Aorta (tissue), 5 donors: Measurements from ENCODE around the gene GRB10. TPM values are rescaled to one million over a fixed set of nuclear protein-coding genes. Genes with fewer than 3 reads are reported as not detected.

Source experiments
- ATAC-seq: fragments of 200-7000 bp; cut with Tn5 transposase; one replicate; pipeline ENCODE4 v1.9.1; 2022; ENCODE audit warnings: moderate library complexity; ENCODE audit not compliant: low FRiP score
- DNase-seq, 2 donors: peaks; one replicate each; pipeline ENCODE4 v3.0.0-alpha.2; 2020
- H3K27ac ChIP-seq, 2 donors: one replicate each; pipeline ENCODE4 v1.5.1; 2013; ENCODE audit warnings: low read length in 2 of 2, mild to moderate bottlenecking in 2 of 2, moderate library complexity in 2 of 2, control low read depth in 1 of 2, inconsistent platforms in 1 of 2, low read depth in 1 of 2
- H3K27me3 ChIP-seq, 2 donors: one replicate each; pipeline ENCODE4 v1.6.1; 2013; ENCODE audit warnings: control low read depth in 1 of 2, low read length in 1 of 2, mild to moderate bottlenecking in 1 of 2, moderate library complexity in 1 of 2; ENCODE audit not compliant: insufficient read depth in 2 of 2, control insufficient read depth in 1 of 2
- H3K36me3 ChIP-seq, 2 donors: one replicate each; pipeline ENCODE4 v1.6.1; 2013; ENCODE audit warnings: control low read depth in 1 of 2, low read length in 1 of 2, mild to moderate bottlenecking in 1 of 2; ENCODE audit not compliant: insufficient read depth in 2 of 2, control insufficient read depth in 1 of 2
- H3K4me1 ChIP-seq, 2 donors: one replicate each; pipeline ENCODE4 v1.6.1; 2013; ENCODE audit warnings: low read length in 2 of 2, control low read depth in 1 of 2, mild to moderate bottlenecking in 1 of 2, moderate library complexity in 1 of 2; ENCODE audit not compliant: insufficient read depth in 2 of 2, control insufficient read depth in 1 of 2
- H3K4me3 ChIP-seq, 2 donors: one replicate each; pipeline ENCODE4 v1.5.1; 2013; ENCODE audit warnings: low read length in 2 of 2, control low read depth in 1 of 2, mild to moderate bottlenecking in 1 of 2
- H3K9me3 ChIP-seq: one replicate; pipeline ENCODE4 v1.6.1; 2013; ENCODE audit warnings: mild to moderate bottlenecking, low read length; ENCODE audit not compliant: control insufficient read depth
- WGBS, 2 donors: extraction: QIAGEN DNeasy Blood & Tissue Kit; methylation state at CpG; one replicate each; pipeline ENCODE4 v1.1.7; 2013; 5-methylcytosine and 5-hydroxymethylcytosine counted together
- intact Hi-C, 2 donors: fragments of 100-400 bp; cut with DNase I; formaldehyde crosslinking; loops; one replicate each; pipeline versions ENCODE4 v1.14.2 to v1.15.0; 2022
- polyA plus RNA-seq, 2 donors: library from polyadenylated mRNA; stranded (reverse); fragments of 200-250 nt; gene quantifications; one replicate each; pipeline ENCODE4 v1.2.3, GENCODE V29; 2013
- total RNA-seq, 2 donors: library from RNA; stranded (reverse); fragmentation: NEBNext Ultra II Directional; extraction: Animal tissue kit (Norgen Biotek cat#: 25700); gene quantifications; one replicate each; pipeline ENCODE4 v1.2.1, GENCODE V29; 2021
- donor health status: healthy with polysubstance abuse.
- donor health status: Bipolar disorder and iron deficiency.
- donor health status: DM: no; HTN: no; CAD: no.
- donor health status: DM: no; HTN: no; CAD: no.
- donor health status: DM: yes; HTN: yes; CAD: no.

Gene GRB10
- total and polyA plus RNA-seq, 4 donors, result 11.8 to 108 (median 63.8) TPM

- ATAC-seq (no peak), DNase-seq (no peak)
- Histone ChIP-seq H3K27ac (peak overlapping the region in 1 of 2 donors; percentile 64), H3K27me3 (no peaks in the 10 kb centered on the region), H3K4me1 (peaks cover 2 to 3% of the 10 kb centered on the region in 2 donors), H3K36me3 (no peaks in the 10 kb centered on the region), H3K9me3 (no peaks in the 10 kb centered on the region), H3K4me3 (no peak overlapping the region)
- intact Hi-C loops, result loop anchor here in 1 of 2 donors (5.0 to 10.0 kb wide), 2 partner anchors 35 to 163 kb away; partner anchors contain the start of gene GRB10
- 23 to 32% methylated on average over 11 of the region's 11 CpGs for WGBS, 2 donors
Measured at GRCh38 chr7:50621973-50622490, 160.7 kb downstream of the GRB10 start.

GRCh38 chr7:50621206-50621605, 161.5 kb downstream of the GRB10 start:
- Histone ChIP-seq H3K36me3 (no peaks in the 10 kb centered on the region), H3K9me3 (no peaks in the 10 kb centered on the region), H3K4me3 (no peak overlapping the region), H3K27me3 (no peaks in the 10 kb centered on the region), H3K27ac (peak overlapping the region in 1 of 2 donors; percentile 18), H3K4me1 (peaks cover 2 to 3% of the 10 kb centered on the region in 2 donors)
- 17 to 28% methylated on average over 8 of the region's 8 CpGs for WGBS, 2 donors
- intact Hi-C loops, result loop anchor here in 1 of 2 donors (5.0 to 10.0 kb wide), 2 partner anchors 36 to 164 kb away; partner anchors contain the start of gene GRB10
- DNase-seq, result no peak
- ATAC-seq, result peak; percentile 33

DNA sequence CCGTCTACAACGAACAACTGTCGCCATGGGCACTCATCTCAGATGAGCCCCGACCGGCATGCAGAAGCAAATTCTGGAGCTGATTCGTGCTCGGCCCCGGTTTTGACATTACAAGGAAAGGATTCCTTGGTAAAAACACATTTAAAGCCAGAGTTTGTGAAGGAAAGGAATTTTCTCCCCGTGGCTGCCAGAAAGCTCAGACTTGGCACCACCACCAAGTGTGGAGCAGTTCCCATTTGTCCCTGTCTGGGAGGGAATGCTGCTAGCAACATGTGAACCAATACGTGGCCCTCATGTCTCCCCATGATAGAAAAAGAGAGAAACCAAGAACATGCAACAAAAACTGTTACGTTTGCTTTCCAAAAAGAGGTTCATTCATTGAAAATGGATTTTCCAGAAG, 162.3 kb downstream of the GRB10 start:
- no peaks in the 10 kb centered on the region for H3K9me3 ChIP-seq
- DNase-seq (peak in 1 of 2 donors; percentile 69), ATAC-seq (peak; percentile 47)
- no peaks in the 10 kb centered on the region for H3K36me3 ChIP-seq
- H3K27me3 ChIP-seq, result no peaks in the 10 kb centered on the region
- H3K4me1 ChIP-seq, result peaks cover 2 to 3% of the 10 kb centered on the region in 2 donors
- WGBS, 2 donors, result 7 to 8% methylated on average over 11 of the region's 11 CpGs
- no peak overlapping the region for H3K4me3 ChIP-seq
- H3K27ac ChIP-seq, result peak overlapping the region in 1 of 2 donors; percentile 41
- intact Hi-C loops, result loop anchor here in 1 of 2 donors (5.0 to 10.0 kb wide), 2 partner anchors 37 to 164 kb away; partner anchors contain the start of gene GRB10

DNA sequence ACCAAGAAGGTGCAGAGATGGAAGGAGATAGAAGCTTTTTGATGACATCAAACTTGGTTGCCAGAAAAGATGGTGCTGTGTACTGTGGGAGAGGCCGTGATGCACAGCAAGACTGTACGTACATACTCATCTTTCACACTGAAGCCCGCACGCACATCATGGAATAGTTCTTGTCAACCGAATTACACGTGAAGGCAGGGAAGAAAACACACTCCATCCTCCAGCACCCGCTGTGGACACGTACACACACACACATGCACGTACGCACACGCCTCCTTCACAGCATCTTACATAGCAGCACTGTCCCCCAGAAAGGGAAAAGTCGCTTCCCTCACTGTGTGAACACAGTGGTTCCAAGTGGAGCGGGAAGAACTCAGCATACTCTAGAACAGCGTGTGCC, 163.0 kb downstream of the GRB10 start:
- WGBS, 2 donors, result 89 to 91% methylated on average over 14 of the region's 14 CpGs
- ATAC-seq, result no peak
- Histone ChIP-seq H3K9me3 (no peaks in the 10 kb centered on the region), H3K4me1 (peaks cover 2 to 3% of the 10 kb centered on the region in 2 donors), H3K27ac (peak overlapping the region in 1 of 2 donors; percentile 69), H3K27me3 (no peaks in the 10 kb centered on the region), H3K4me3 (no peak overlapping the region), H3K36me3 (no peaks in the 10 kb centered on the region)
- intact Hi-C loops, result loop anchor here (5.0 to 10.0 kb wide), 3 partner anchors 38 to 165 kb away; partner anchors contain the start of gene GRB10 (in 1 of the 2)
- DNase-seq, result no peak

GRCh38 chr7:50618281-50618680, 164.4 kb downstream of the GRB10 start:
- DNase-seq (no peak), ATAC-seq (no peak)
- WGBS, 2 donors, result 95 to 96% methylated on average over 5 of the region's 5 CpGs
- no peaks in the 10 kb centered on the region for H3K9me3 ChIP-seq
- intact Hi-C loops, result loop anchor here in 1 of 2 donors (5.0 kb wide), 1 partner anchor 59 kb away; no protein-coding TSS in a partner anchor
- peaks cover 2 to 3% of the 10 kb centered on the region in 2 donors for H3K4me1 ChIP-seq
- H3K27me3 ChIP-seq, result no peaks in the 10 kb centered on the region
- H3K27ac ChIP-seq, result no peak overlapping the region
- H3K36me3 ChIP-seq, result peaks cover 0 to 3% of the 10 kb centered on the region in 2 donors
- no peak overlapping the region for H3K4me3 ChIP-seq

DNA sequence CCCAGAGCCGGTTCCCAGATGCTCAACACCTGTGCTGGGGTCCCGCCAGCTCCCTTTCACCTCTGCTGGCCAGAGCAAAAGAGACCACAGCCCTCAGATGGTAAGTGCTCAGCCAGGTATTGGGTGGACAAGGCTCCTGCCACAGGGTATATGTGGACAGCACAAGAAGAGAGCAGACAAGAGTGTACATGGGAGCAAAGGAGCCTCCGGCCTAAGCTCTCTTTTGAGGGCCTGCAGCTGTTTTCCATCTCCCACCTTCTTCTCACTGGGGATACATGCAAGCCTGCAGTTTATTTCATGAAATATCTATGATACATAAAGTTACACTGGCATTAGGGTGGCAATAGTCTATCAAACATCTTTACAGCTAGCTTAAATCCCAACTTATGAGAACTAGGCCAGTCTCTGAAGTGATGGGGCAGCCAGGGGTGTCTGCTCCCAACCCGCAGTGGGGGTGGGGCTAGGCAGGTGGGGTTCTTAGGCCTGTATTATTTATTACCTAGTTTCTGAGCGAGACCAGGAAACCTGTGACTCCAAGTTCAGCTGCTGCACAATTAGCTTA, 167.1 kb downstream of the GRB10 start:
- H3K36me3 ChIP-seq, result peaks cover 7 to 13% of the 10 kb centered on the region in 2 donors
- ATAC-seq, result no peak

DNA sequence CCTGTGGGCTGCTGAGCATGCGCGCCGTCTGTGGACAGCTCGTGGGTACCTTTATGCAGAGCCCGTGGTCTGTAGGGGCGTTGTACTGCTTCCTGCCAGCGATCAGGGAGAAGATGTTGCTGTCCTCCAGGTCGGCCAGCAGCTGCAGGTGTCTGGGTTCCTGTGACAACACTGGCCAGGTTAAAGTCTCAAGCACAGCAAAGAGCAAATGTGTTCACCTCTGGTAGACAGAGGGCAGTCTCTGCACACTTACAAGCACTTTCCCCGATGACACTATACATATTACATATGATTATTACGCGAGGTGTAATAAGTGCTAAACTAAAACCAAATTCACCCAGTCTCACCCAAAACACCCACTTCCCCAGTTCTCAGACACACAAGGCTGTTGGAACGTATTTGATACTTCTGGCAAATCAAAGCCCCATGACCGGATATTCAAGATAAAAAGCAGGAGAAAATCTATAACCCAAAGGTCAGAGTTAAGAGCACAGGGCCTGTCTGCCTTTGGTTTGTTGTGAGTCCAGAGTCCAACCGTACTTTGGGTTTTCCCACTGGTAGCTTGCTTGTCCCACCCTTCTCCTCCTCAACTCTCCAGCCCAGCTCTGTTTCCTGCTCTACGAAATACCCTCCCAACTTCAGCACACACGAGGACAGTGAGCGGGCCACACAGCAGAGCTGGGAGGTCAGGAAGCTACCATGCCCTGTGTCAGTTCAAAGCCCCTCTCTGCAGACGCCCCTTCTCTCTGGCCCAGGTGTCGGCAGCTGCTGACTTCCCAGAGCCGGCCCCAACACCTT, 167.8 kb downstream of the GRB10 start:
- WGBS, 2 donors, result 81 to 83% methylated on average over 20 of the region's 20 CpGs
- Histone ChIP-seq H3K36me3 (peaks cover 12 to 13% of the 10 kb centered on the region in 2 donors), H3K9me3 (no peaks in the 10 kb centered on the region), H3K4me3 (no peak overlapping the region), H3K27ac (no peak overlapping the region), H3K4me1 (peaks cover 0 to 2% of the 10 kb centered on the region in 2 donors), H3K27me3 (no peaks in the 10 kb centered on the region)
- intact Hi-C loops, result loop anchor here in 1 of 2 donors (5.0 kb wide), 1 partner anchor 62 kb away; no protein-coding TSS in a partner anchor
- ATAC-seq, result no peak
- DNase-seq, result no peak

More for the DNA sequence above, 167.1 kb downstream of the GRB10 start:
- intact Hi-C loops, result loop anchor here in 1 of 2 donors (5.0 kb wide), 1 partner anchor 62 kb away; no protein-coding TSS in a partner anchor
- H3K27ac ChIP-seq, result no peak overlapping the region
- no peak overlapping the region for H3K4me3 ChIP-seq
- H3K4me1 ChIP-seq, result peaks cover 0 to 2% of the 10 kb centered on the region in 2 donors
- 93 to 95% methylated on average over 5 of the region's 5 CpGs for WGBS, 2 donors
- no peaks in the 10 kb centered on the region for H3K9me3 ChIP-seq
- no peak for DNase-seq
- no peaks in the 10 kb centered on the region for H3K27me3 ChIP-seq

DNA sequence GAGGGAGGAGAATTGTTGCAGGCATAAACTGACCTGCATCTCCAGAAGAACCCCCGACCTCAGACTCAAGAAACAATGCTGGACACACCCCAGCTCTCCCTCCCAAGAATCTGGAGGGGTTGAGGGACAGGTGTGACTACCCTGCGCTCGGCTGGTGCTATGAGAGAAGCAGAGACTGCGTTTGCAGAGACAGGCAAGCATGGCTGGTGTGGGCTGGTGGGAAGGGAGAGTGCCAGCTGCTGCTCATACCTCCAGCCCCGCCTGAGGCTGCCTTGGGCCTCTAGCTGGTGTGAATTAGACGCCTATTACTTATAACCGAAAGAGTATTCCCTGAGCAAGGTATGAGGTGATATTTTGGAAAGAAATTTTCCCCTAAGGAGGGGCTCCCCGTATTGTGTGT, 169.2 kb downstream of the GRB10 start:
- ATAC-seq (no peak), DNase-seq (no peak)
- no peak overlapping the region for H3K4me3 ChIP-seq
- H3K9me3 ChIP-seq, result no peaks in the 10 kb centered on the region
- H3K4me1 ChIP-seq, result no peaks in the 10 kb centered on the region
- WGBS, 2 donors, result 92 to 94% methylated on average over 8 of the region's 8 CpGs
- intact Hi-C loops, result no loop called here
- no peak overlapping the region for H3K27ac ChIP-seq
- H3K36me3 ChIP-seq, result peaks cover 12 to 13% of the 10 kb centered on the region in 2 donors
- no peaks in the 10 kb centered on the region for H3K27me3 ChIP-seq
